ENCODE data around the gene POU2AF1.

POU2AF1 gene

GRCh38 chr11:111306321-111306720 lies 72.8 kb downstream of the POU2AF1 start:
- TF ChIP-seq, protein P1, sequence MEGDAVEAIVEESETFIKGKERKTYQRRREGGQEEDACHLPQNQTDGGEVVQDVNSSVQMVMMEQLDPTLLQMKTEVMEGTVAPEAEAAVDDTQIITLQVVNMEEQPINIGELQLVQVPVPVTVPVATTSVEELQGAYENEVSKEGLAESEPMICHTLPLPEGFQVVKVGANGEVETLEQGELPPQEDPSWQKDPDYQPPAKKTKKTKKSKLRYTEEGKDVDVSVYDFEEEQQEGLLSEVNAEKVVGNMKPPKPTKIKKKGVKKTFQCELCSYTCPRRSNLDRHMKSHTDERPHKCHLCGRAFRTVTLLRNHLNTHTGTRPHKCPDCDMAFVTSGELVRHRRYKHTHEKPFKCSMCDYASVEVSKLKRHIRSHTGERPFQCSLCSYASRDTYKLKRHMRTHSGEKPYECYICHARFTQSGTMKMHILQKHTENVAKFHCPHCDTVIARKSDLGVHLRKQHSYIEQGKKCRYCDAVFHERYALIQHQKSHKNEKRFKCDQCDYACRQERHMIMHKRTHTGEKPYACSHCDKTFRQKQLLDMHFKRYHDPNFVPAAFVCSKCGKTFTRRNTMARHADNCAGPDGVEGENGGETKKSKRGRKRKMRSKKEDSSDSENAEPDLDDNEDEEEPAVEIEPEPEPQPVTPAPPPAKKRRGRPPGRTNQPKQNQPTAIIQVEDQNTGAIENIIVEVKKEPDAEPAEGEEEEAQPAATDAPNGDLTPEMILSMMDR (IDR thresholded peaks at IDR 0.05; ENCODE audit: insufficient read depth, low read length, poor library complexity, severe bottlenecking): no peak
- no peak for TF ChIP-seq EZH2phosphoT487 (conservative IDR thresholded peaks at IDR 0.05; ENCODE audit: low read length)
- no peak overlapping the region for H3K27ac ChIP-seq (ENCODE audit: low read depth, low read length)
- H3K4me3 ChIP-seq (ENCODE audit: insufficient read depth, low read length, poor library complexity, severe bottlenecking): no peak overlapping the region

DNA sequence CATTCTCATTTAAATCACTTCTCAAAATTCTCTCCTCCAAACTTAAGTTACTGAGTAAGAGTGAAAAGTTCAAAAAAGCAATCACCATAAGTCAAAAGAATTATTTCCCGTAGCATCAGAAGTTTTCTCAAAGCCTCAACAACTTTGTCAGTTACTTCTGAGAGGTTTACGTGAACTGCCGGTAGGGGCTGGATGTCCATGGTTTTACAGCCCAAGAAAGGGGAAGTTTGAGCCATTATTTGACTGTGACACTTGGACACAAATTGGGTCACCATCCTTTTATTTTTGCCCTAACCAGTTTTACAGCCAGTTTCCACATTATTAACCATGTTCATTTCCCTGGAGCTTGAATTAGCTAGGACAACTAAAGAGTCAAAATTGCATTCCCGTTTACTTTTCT lies 73.2 kb downstream of the POU2AF1 start:
- Histone ChIP-seq H3K9me2 (replicated peaks; ENCODE audit: insufficient read depth, low read length) (no peaks in the 10 kb centered on the region), H3K9me3 (ENCODE audit: insufficient read depth, low read length) (no peaks in the 10 kb centered on the region), H3K36me3 (ENCODE audit: low read length) (no peaks in the 10 kb centered on the region), H3F3A (ENCODE audit: insufficient read depth) (no peaks in the 10 kb centered on the region), H3K79me2 (ENCODE audit: insufficient read depth, low read length) (no peaks in the 10 kb centered on the region), H3K9ac (ENCODE audit: low read length) (no peak overlapping the region), H3K27me3 (ENCODE audit: low read length) (no peaks in the 10 kb centered on the region), H2AFZ (ENCODE audit: low read depth, low read length, severe bottlenecking) (no peak overlapping the region), H4K20me1 (ENCODE audit: low read depth, low read length) (no peaks in the 10 kb centered on the region), H3K4me3 (ENCODE audit: insufficient read depth, low read length, poor library complexity, severe bottlenecking) (no peak overlapping the region), H3K27ac (ENCODE audit: low read depth, low read length) (no peak overlapping the region), H3K4me2 (ENCODE audit: low read depth, low read length, poor library complexity, severe bottlenecking) (no peak overlapping the region)
- TF ChIP-seq, protein P1 (IDR thresholded peaks at IDR 0.05; ENCODE audit: insufficient read depth, low read length, poor library complexity, severe bottlenecking): no peak
- no peak for TF ChIP-seq EZH2phosphoT487 (conservative IDR thresholded peaks at IDR 0.05; ENCODE audit: low read length)

More at GRCh38 chr11:111306321-111306720, 72.8 kb downstream of the POU2AF1 start:
- Histone ChIP-seq H3K9me3 (ENCODE audit: insufficient read depth, low read length) (no peaks in the 10 kb centered on the region), H3K79me2 (ENCODE audit: insufficient read depth, low read length) (no peaks in the 10 kb centered on the region), H3K9ac (ENCODE audit: low read length) (no peak overlapping the region), H4K20me1 (ENCODE audit: low read depth, low read length) (no peaks in the 10 kb centered on the region), H3K9me2 (replicated peaks; ENCODE audit: insufficient read depth, low read length) (no peaks in the 10 kb centered on the region), H3F3A (ENCODE audit: insufficient read depth) (no peaks in the 10 kb centered on the region), H2AFZ (ENCODE audit: low read depth, low read length, severe bottlenecking) (no peak overlapping the region), H3K36me3 (ENCODE audit: low read length) (no peaks in the 10 kb centered on the region), H3K4me2 (ENCODE audit: low read depth, low read length, poor library complexity, severe bottlenecking) (no peak overlapping the region), H3K27me3 (ENCODE audit: low read length) (no peaks in the 10 kb centered on the region)

DNA sequence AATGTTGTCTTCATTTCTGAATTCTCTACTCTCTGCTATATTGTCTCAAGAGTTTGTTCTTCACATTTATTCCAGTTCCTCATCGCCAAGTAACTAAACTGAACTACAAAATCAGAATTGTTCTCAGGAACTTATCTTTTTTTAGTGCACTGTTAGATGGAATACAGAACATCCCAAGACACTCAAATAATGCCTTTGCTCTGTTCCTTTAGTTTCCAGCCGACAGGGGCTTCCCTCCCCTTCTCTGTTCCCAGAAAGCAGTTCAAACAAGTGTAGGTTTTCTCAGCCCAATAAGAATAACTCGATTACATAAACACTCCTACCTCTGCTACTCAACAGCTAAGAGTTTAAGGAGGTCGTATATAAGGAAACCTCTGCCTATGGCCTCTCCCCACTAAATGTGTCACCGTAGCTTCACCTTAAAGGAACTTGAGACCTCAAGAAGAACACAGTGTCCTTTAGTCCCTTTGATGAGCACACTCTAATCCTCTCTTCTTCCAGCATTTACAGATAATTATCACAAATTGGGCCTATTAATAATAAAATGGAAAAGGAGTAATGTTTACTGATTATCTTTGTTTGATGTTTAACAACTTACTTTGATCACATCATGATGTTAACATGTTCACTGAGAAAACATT lies 73.8 kb downstream of the POU2AF1 start:
- Histone ChIP-seq H3K9ac (ENCODE audit: low read length) (no peak overlapping the region), H3K27ac (ENCODE audit: low read depth, low read length) (no peak overlapping the region), H3K27me3 (ENCODE audit: low read length) (no peaks in the 10 kb centered on the region), H3K4me3 (ENCODE audit: insufficient read depth, low read length, poor library complexity, severe bottlenecking) (no peak overlapping the region), H4K20me1 (ENCODE audit: low read depth, low read length) (no peaks in the 10 kb centered on the region), H3K4me2 (ENCODE audit: low read depth, low read length, poor library complexity, severe bottlenecking) (no peak overlapping the region), H3F3A (ENCODE audit: insufficient read depth) (no peaks in the 10 kb centered on the region), H3K9me2 (replicated peaks; ENCODE audit: insufficient read depth, low read length) (no peaks in the 10 kb centered on the region), H3K79me2 (ENCODE audit: insufficient read depth, low read length) (no peaks in the 10 kb centered on the region), H2AFZ (ENCODE audit: low read depth, low read length, severe bottlenecking) (no peak overlapping the region), H3K36me3 (ENCODE audit: low read length) (no peaks in the 10 kb centered on the region), H3K9me3 (ENCODE audit: insufficient read depth, low read length) (no peaks in the 10 kb centered on the region)
- TF ChIP-seq EZH2phosphoT487 (conservative IDR thresholded peaks at IDR 0.05; ENCODE audit: low read length): no peak

GRCh38 chr11:111303461-111303860 lies 75.6 kb downstream of the POU2AF1 start:
- no peak overlapping the region for H3K4me2 ChIP-seq (ENCODE audit: low read depth, low read length, poor library complexity, severe bottlenecking)

More at GRCh38 chr11:111303461-111303860, 75.6 kb downstream of the POU2AF1 start:
- H3K36me3 ChIP-seq (ENCODE audit: low read length): no peaks in the 10 kb centered on the region
- H3K9me3 ChIP-seq (ENCODE audit: insufficient read depth, low read length): no peaks in the 10 kb centered on the region
- no peaks in the 10 kb centered on the region for H3K79me2 ChIP-seq (ENCODE audit: insufficient read depth, low read length)
- no peak overlapping the region for H3K9ac ChIP-seq (ENCODE audit: low read length)
- no peaks in the 10 kb centered on the region for H3F3A ChIP-seq (ENCODE audit: insufficient read depth)
- no peaks in the 10 kb centered on the region for H4K20me1 ChIP-seq (ENCODE audit: low read depth, low read length)
- no peaks in the 10 kb centered on the region for H3K27me3 ChIP-seq (ENCODE audit: low read length)
- H3K9me2 ChIP-seq (replicated peaks; ENCODE audit: insufficient read depth, low read length): no peaks in the 10 kb centered on the region
- no peak overlapping the region for H3K4me3 ChIP-seq (ENCODE audit: insufficient read depth, low read length, poor library complexity, severe bottlenecking)
- TF ChIP-seq, protein P1 (IDR thresholded peaks at IDR 0.05; ENCODE audit: insufficient read depth, low read length, poor library complexity, severe bottlenecking): no peak
- H3K27ac ChIP-seq (ENCODE audit: low read depth, low read length): no peak overlapping the region
- H2AFZ ChIP-seq (ENCODE audit: low read depth, low read length, severe bottlenecking): no peak overlapping the region
